DMS79 treated with DMSO at 0.1 percent for 48 hours (cell line): ENCODE measurements around the gene EPG5.

Experiments
- DNase-seq: peaks from one replicate; lab custom pipeline; 2025; lab: John Stamatoyannopoulos, UW

Gene EPG5

DNA sequence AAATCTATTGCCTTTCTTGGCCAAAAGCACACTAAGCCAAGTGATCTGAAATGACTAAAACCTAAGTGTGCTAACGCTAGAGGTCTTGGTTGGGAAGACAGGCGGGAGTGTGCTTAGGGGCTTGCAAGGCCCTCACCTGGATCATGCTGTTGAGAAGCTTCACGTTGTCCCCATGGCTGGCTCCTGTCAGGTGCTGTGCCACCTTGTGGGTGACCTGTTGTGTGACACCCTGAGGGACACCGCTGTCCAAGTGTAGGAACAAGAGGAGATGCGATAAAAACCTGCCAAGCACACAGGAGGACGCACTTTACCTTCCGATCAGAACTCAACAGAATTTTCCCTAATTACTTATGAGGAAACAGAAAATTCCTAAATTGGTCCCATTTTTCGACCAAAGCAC lies 50.8 kb downstream of the EPG5 start:
- no peak for DNase-seq

DNA sequence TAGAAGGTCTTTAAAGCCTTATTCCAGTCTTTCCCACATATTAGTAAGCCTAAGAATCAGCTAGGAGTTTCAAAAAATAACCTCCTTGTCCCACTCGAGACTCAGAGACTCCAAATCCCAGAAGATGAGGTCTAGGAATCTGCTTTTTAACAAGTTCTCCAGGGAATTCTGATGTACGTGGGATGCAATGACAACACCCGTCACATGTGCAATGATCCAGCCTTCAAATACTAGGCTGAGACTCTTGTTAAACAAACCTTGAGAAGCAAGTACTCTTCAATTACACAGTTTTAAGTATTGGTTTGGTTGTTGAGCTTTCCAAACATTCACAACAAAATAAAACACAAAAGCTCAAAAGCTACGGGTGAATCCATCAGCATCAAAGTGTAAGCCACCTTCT lies 53.9 kb downstream of the EPG5 start:
- no peak for DNase-seq

DNA sequence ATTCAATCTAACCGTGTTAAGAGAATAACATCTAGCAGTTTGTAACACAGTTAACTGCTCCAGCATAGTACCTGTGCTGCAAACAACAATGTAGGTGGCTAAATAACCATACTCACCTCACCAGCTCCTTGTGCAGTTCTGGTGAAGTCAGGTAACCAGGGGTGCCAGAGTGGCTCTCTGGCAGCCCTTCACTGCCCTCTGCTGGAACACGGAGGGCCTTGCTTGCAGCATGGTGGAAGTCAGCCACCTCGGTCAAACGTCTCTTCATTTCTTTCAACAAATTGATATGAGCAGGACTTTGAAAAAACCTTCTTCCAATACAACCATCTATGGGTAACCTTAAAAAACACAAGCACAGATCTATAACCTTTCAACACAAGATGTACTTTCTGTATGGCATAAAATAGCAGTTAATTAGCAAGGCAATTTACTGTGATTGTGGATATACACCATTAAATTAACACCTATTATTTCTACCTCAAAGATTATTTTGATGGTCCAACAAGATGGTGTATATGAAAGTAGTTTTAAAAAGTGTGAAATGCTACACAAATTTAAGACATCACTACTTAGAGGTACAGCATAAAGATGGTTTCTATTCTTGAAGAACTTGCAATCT lies 56.6 kb downstream of the EPG5 start:
- peak; percentile 2 for DNase-seq

DNA sequence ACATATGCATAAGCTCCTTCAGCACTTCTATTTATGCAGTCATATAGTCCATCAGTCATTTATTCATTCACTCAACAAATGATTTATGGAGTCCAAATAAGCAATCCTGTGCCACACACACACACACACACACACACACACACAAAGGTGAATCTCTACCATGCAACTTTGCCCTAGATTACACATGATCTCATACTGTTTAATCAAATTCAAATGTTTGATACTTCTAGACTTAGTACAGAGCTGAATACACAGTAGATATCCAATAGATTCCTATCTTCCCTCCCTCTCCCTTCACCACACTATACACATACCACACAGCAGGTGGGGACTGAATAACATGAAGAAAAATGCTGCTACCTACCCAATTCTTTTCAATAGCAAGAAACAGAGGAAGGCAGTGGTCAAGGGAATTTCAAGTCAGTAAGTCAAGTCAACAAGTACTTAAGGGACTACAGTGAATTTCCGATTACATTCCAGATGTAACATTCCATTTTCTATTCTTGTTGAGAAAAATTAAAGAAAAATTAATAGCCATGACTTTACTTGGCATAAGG lies 65.4 kb downstream of the EPG5 start:
- DNase-seq = no peak

DNA sequence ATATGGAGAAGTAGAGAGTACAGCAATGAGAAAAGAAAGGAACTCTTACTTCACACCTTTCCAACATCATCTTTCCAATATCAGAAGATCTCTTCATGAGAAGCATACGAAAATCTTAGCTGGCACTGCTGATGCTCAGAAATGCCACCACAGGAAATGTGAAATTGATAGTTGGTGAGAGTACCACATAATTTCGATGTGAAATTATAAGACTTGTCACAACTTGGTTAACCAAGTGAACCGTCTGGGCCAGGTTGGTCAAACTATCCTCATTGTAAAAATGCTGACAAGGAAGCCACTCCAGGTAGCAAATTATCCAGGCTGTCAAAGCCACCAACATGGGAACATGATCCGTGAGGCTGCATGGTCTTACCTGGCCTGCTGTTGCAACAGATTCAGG lies 66.5 kb downstream of the EPG5 start:
- no peak for DNase-seq

DNA sequence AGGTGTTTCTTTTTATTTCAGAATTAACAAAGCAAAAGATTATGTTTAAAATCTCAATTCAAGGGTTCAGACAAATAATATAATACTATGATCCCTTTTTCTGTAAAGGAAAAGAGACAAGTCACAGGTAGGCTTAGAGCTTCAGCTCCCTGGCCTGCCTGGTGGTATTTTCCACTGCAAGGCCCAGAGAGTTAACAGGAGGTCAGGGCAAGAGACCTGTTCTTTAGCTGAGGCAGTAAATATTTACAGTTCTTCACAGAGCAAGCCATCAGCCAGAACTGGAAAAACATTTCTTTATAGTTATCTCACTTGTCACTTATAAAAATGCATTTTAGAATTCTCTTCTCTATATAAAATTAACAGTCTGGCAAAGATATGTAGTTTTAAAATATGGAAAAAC lies 70.1 kb downstream of the EPG5 start:
- no peak for DNase-seq

DNA sequence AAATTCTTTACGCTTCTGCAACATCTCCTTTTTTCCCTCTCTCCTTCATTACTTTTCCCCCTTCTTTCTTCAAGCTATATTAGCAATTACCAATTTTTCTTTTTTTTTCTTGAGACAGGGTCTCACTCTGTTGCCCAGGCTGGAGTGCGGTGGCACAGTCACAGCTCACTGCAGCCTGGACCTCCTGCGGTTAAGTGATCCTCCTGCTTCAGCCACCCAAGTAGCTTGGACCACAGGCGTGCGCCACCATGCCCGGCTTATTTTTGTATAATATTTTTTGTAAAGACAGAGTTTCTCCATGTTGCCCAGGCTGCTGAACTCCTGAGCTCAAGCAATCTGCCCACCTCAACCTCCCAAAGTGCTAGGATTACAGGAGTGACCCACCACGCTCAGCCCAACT lies 70.7 kb downstream of the EPG5 start:
- DNase-seq = no peak

DNA sequence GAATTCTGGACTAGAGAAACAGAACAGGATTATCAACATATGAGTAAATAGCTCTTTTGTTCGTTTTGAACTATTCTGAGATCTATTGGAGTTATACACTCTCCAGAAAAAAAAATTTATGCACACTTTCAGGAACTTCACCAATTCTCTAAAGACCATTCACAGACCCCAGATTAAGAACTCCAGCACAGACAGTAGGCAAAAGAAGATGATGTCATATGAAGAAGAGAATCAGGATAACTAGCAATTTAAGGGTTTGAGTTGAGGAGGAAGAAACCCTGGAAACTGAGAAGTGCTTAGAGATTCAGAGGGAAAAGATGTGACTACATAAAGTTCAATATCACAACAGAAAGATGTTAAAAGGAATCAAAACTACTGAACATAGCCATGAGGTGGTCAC lies 71.8 kb downstream of the EPG5 start:
- no peak for DNase-seq

DNA sequence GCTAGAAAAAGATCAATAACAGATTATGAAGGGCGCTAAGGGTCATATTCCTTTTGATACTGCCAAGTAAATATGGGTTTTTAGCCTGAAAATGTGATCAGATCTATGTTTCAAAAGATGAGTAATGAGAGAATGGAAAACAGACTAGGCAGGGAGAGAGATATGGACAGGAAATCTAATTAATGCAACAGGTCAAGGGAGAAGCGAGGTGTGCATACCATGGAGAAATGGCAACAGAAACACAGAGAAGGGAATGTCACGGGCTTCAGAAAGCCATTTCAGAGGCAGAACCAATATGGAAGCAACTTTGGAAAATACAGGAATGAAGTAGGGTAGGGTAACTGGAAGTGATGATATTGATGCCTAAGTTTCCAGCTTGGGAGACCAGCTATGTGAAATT lies 72.3 kb downstream of the EPG5 start:
- no peak for DNase-seq

DNA sequence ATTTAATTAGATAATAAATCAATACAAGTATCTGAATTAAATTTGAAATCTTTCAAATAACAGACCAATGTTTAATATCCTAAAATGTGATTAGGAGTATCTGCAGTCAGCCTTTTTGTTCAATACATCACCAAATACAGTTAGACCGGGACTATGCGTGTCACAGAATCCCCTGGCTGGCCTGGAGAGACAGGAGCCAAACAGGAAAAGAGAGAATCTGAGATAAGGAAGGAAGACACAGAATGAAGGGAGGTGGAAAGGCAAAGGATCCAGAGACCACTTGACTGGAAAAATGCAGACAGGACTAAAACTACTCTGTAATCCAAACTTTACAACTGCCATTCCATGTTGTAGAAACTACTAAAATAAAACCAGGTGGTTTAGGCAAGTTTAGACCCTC lies 75.3 kb downstream of the EPG5 start:
- no peak for DNase-seq

DNA sequence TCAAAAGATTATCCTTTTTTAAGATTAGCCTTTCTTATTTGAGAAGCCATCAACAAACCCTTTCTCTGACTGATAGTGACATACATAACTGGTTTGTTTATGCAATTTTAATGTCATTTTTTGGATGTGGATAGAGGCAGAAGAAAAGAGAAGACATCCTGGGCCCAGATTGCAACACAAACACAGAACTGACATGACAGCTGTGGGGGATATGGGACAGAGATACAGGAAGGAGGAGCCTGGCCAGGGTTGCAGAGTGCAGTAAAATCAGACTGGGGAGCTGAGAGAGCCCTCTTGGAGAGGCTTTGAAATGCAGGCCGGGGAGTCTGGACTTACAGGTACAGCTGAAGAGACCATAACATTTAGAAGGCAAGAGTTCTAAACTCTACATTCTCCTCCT lies 76.5 kb downstream of the EPG5 start:
- DNase-seq = no peak

DNA sequence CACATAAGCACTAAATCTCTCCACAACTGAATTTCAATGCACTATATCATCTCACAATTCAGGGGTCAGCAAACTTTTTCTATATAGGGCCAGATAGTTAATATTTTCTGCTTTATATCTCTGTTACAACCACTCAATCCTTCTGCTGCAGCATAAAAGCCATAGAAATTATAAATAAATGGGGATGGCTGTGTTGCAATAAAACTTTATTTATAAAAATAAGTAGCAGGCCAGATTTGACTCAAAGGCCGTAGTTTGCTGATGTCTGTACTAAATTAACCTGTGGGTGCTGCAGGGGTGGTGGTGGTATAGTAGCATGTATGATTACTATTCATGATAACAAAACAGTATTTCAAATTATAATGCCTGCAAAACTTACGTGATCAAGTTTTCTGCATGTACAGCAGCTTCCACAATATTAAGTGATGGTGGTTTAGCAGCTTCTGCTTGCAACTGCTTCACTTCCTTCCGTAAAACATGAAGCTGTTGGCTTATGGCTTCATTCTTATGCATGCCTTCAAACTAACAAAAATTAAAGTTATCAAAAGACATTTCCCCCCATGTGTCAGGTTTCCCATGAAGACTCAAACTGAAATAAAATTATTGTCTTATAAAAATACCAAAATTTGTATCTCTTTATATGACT lies 77.6 kb downstream of the EPG5 start:
- DNase-seq = no peak

DNA sequence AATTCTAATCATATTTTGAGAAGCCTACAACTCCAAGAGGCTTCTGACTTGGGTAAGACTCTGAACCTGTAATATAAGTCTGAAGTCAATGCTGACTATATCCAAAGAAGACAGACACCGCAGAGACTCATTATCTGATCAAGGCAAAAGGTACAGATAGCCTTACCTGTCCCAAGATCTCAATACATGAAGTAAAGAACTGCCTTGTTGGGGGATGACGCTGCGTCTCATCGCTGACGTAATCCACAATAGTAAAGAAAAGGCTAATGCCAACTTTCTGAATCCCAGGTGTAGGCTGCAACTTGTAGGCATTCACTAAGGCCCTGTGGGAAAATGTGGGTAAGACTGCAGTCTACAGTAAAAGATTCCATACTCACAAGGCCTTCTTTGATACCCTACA lies 79.5 kb downstream of the EPG5 start:
- DNase-seq = no peak

DNA sequence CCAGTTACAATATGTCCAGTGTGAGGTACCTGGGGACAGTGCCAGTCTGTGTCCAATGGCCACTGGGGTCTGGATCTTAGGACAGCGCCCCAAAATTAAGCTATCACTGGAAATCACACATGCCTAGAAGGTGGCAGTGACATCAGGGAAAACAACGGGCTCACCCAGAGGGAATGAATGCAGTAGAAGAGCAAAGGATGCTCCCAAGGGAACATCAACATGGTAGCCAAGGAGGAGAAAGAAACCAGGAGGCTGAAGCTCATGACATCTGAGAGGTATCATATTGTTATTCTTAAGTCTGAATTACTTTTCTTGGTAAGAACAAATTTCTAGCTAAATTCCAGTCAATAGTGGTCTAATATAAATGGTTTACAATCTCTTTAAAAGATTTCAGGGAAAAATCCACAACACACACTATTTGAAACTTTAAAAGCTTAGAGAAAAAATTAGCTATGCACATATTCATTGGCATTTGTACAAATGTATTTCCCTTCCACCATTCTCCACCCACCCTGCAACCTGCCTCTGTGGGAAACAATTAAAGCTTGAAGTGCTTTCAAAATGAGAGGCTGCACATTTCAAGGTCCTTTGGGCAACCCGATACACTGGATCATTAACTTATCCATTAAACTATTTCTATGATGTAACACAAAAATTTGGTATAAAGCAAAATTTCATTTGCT lies 86.1 kb downstream of the EPG5 start:
- DNase-seq = no peak

DNA sequence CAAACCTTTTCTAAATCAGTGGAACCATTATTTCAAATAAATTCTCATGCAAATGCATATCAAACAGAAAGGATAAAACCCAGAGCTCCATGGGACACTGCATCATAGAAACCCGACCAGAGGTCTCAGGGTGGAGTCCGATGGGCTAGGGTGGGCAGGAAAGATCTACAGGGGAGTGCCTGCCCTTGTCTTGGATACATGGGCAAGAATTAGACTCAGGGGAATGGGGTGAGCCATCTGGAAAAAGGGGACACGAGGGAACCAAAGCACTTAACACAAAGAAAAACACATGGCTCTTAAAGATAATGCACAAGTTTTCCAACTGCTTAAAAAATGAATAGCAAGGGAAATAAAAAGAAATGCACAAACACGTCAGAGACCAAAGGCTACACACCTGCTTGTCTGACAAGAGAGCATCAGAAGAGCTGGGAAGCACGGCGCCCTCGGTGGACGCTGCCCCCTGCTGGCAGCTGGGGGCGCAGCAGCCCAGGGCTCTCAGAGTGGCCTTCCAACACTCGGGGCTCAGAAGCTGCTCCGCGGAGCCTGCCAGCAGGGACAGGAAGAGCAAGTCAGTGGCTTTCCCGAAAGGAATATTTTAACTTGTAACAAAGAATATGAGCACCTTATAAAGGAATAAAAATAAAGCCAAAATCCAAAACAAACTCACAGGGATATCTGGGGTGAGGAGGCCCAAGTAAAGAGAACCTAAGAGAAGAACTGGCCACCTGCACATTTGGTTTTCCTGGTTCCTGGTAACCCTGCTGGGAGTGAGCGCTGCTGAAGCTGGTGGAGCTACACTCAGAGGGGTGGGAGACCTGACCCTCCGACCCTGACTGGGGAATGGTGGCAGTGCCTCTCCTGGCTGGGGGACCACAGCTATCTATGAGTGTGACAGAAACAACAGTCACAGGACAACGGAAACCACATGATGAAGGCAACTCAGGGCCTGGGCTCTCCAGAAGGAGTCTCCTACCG lies 87.2 kb downstream of the EPG5 start:
- peak; percentile 4 for DNase-seq

DNA sequence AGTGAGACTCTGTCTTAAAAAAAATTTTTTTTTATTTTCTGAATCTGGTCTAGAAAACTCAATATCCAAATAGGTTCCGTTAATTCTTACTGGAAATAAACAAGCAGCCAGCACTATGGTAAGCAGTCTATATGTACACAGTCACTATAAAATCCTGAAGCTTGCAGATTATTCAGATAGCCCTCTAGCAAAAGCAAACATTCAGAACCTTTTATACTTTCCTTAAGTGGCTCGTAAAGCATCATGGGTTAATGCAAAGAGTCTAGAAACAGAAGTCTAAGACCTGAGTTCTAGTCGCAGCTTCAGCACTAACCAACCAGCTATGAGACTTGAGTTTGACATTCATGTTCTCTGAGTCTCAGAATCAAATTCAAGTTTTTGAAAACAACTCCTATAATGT lies 89.7 kb downstream of the EPG5 start:
- no peak for DNase-seq

DNA sequence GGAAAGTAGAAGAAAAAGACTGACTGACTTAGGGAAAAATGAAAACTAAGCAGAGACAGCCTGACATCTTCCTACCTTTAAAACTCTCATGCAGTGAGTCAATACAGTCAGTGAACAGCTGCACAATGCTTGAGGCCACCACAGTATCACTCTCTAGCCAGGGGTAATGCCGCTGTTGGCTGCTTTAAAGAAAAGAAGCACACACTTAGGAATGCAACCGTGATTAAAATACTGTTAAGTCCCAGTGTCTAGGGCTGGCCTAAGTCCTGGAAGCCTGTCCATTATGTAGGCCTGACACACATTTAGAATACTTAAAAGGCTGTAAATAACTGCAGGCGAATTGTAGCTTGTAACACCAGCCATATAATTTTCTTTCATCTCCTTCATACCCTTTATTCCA lies 91.0 kb downstream of the EPG5 start:
- DNase-seq = no peak

DNA sequence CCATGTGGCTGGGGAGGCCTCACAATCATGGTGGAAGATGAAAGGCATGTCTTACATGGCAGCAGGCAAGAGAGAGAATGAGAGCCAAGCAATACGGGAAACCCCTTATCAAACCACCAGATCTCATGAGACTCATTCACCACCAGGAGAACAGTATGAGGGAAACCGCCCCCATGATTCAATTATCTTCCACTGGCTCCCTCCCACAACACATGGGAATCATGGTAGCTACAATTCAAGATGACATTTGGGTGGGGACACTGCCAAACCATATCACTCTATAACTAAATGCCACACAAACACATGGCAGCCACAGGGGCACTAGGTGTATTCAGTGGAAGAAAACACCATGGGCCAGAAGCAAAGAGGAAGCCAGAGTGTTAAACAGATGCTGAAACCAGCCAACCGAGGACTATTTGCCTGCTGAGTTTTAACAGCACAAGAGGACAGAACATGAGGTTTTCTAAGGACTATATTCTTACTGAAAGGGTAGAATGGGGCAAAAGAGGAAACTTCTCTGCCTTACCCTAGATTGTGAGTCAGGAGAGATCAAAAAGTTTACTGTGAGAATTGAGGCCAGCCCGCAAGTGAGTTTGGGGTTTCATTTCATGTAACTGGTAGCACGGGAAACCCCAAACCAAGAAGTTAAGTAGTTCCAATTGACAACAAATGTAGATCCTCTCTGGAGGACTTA lies 92.5 kb downstream of the EPG5 start:
- DNase-seq = no peak

DNA sequence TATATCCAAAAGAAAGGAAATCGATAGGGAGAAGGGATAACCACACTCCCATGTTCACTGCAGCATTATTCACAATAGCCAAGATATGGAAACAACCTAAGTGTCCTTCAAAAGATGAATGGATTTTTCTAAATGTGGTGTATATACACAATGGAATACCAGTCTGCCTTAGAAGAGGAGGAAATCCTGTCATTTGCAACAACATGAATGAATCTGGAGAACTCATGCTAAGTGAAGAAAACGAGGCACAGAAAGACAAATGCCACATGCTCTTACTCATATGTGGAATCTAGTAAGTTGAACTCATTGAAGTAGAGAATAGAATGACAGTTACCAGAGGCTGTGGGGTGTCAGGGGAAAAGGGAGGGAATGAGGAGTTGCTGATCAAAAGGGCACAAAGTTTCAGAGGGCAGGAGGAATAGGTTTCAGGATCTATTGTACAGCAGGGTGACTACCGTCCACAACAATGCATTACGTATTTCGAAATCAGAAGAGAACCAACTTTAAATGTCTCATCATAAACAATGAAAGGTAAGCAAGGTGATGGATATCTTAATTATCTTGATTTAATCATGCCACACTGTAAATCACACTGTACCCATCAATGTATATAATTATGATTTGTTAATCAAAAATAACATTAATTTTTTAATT lies 95.6 kb downstream of the EPG5 start:
- DNase-seq = no peak

DNA sequence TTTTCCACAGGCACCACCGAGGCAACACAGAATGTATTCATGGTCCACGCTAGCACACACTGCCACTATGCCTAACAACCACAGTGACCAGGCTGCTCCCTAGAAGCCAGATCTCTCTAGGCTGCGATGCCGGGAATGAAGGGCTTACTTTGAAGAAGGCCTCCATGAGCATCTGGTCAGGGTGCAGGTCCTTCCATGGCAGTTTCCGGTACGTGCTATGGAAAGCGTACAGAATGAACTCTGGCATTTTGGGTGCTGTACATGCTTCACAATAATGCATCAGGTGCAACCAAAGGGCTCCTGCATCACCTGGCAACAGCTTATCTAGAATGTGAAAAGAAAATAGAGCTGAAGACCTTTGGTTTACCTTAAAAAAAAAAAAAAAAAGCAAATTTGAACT lies 96.7 kb downstream of the EPG5 start:
- no peak for DNase-seq

DNA sequence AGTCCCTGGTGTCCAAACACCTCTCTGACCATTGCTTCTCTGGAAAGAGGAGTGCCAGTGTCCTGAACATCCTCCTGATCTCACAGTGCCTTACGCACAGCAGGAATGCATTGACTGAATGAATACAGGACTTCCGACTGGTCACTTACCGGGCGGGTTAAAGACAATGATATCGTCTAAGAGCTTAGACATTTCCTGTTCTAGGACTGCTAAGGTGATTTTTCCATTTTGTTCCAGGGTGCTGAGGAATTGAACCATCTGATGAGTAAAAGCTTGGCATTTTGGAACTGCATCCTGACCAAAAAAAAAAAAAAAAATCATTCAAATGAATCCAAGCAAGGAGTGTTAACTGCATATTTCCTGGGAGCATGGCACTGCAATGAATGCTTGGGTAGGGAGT lies 101.7 kb downstream of the EPG5 start:
- no peak for DNase-seq
